Measurements from ENCODE around the gene ASAP2. TPM values are rescaled to one million over a fixed set of nuclear protein-coding genes. Genes with fewer than 3 reads are reported as not detected.
A peak's percentile ranks its signal among the peaks of the same experiment; 100 is the strongest.

Gene ASAP2
- total RNA-seq, 1 donor from 2014 or later, result 10.0 TPM

DNA sequence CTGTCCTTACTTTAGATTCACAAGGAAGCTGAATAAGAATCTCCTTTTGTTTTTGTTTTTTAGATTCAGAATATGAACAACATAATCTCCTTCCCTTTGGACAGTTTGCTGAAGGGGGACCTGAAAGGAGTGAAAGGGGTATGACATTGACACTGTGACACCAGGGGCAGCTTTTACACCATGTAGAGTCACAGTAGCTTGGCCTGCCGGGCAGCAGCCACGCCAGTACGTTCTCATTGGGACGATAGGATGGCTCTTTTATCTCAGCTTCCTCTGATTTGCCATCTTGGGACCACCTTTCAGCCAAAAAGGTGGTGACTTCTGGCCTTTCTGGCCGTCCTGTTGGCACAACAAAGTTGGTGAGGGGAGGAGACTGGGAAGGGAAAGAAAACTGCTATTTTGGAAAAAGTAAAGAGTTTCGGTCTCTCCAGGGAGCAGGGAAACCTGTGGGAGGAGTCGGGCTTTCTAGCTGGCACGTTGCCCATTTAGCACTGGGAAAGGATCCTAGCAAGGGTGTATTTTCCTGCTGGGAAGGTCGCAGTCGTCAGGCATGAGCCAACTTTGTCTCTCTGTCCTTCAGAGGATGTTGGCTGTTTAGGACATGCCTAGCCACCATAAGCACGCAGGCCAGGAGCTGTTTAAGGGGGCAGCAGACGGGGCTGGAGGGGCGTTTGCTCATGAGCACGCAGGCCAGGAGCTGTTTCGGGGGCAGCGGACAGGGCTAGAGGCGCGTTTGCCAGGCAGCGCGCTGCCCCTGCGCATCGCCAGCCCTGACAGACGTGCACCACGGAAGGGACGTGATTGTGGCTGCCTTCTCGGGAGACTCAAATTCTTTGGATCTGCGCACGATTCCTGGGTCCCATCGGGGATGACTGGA, 112.1 kb downstream of the ASAP2 start:
- Histone ChIP-seq H3K27ac (replicated peaks) (peak overlapping the region; percentile 83), H3K4me1 (peaks cover 26% of the 10 kb centered on the region), H3K27me3 (ENCODE audit: low read depth) (no peaks in the 10 kb centered on the region), H3K4me3 (peak overlapping the region; percentile 40), H3K9me3 (replicated peaks) (no peaks in the 10 kb centered on the region), H3K36me3 (peaks cover 8% of the 10 kb centered on the region)
- intact Hi-C loops (cut with micrococcal nuclease), result no loop called here
- peak; percentile 68 for DNase-seq
- TF ChIP-seq, protein P1, sequence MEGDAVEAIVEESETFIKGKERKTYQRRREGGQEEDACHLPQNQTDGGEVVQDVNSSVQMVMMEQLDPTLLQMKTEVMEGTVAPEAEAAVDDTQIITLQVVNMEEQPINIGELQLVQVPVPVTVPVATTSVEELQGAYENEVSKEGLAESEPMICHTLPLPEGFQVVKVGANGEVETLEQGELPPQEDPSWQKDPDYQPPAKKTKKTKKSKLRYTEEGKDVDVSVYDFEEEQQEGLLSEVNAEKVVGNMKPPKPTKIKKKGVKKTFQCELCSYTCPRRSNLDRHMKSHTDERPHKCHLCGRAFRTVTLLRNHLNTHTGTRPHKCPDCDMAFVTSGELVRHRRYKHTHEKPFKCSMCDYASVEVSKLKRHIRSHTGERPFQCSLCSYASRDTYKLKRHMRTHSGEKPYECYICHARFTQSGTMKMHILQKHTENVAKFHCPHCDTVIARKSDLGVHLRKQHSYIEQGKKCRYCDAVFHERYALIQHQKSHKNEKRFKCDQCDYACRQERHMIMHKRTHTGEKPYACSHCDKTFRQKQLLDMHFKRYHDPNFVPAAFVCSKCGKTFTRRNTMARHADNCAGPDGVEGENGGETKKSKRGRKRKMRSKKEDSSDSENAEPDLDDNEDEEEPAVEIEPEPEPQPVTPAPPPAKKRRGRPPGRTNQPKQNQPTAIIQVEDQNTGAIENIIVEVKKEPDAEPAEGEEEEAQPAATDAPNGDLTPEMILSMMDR (IDR thresholded peaks at IDR 0.05; ENCODE audit: borderline replicate concordance), result no peak

DNA sequence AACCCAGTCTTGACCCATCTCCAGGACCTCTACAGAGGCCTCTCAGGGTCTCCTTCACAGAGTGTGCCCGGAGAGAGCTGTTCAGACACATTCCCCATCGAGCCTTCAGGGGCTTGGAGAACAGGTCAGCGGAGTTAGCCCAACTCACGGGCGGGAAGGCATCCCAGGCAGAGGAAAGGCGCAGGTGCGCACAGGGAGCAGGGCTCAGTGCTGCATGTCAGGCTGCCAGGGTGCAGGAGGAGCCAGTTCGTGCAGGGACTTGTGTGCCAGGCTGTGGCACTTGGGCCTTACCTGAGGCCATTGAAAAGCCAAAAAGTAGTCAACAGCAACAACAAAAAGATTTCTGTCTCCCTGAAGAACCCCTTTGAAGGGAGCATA, 112.7 kb downstream of the ASAP2 start:
- Histone ChIP-seq H3K27me3 (ENCODE audit: low read depth) (no peaks in the 10 kb centered on the region), H3K36me3 (peaks cover 14% of the 10 kb centered on the region), H3K27ac (replicated peaks) (peak overlapping the region; percentile 83), H3K4me3 (peak overlapping the region; percentile 40), H3K4me1 (peaks cover 26% of the 10 kb centered on the region), H3K9me3 (replicated peaks) (no peaks in the 10 kb centered on the region)
- TF ChIP-seq, protein P1 (IDR thresholded peaks at IDR 0.05; ENCODE audit: borderline replicate concordance), result no peak
- intact Hi-C loops (cut with micrococcal nuclease), result no loop called here
- no peak for DNase-seq

DNA sequence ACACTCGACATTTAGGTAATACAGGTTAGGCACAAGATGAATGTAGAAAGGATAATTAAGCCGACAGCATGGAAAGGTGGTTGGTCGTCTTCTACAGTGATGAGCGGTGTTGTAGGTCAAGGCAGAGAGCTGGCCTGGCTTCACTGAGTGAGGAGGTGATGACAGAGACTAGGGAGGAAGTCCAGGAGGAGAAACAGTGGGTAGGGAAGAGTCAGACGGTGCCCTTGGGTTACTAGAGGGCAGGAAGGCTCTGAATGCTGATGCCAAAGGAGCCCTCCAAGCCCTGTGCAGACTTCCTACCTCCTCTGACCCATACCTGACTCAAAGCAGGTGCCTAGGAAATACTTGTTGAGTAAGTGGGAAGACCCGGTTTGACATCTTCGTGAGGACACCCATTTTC, 116.0 kb downstream of the ASAP2 start:
- intact Hi-C loops (cut with micrococcal nuclease), result loop anchor here (10.0 kb wide), 1 partner anchor 58 kb away; no protein-coding TSS in a partner anchor
- Histone ChIP-seq H3K27ac (replicated peaks) (no peak overlapping the region), H3K27me3 (ENCODE audit: low read depth) (no peaks in the 10 kb centered on the region), H3K4me1 (peaks cover 35% of the 10 kb centered on the region), H3K4me3 (no peak overlapping the region), H3K9me3 (replicated peaks) (no peaks in the 10 kb centered on the region), H3K36me3 (peaks cover 17% of the 10 kb centered on the region)
- DNase-seq, result no peak
- TF ChIP-seq, protein P1 (IDR thresholded peaks at IDR 0.05; ENCODE audit: borderline replicate concordance), result no peak

DNA sequence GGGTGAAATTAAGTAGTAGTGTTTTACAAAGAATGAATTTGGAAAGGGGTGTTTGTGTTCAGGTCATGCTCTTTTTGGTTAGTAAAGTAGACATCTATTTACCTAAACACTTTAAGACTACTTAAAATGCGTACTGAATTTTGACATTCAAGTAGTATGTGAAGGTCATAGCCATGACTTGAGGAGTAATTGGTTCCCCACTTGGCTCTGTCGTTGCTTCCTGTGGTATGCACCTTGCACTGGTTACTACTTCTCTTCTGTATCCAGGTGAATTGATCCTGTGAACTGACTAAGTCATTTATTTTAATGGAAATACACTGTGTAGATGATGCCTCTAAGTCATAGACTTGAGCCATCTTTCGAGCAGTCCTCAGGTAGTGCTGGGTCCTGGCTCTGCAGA, 118.8 kb downstream of the ASAP2 start:
- peaks cover 39% of the 10 kb centered on the region for H3K4me1 ChIP-seq
- intact Hi-C loops (cut with micrococcal nuclease), result loop anchor here (10.0 kb wide), 1 partner anchor 61 kb away; no protein-coding TSS in a partner anchor
- no peak for DNase-seq
- no peaks in the 10 kb centered on the region for H3K9me3 ChIP-seq (replicated peaks)
- TF ChIP-seq, protein P1 (IDR thresholded peaks at IDR 0.05; ENCODE audit: borderline replicate concordance), result no peak
- H3K4me3 ChIP-seq, result no peak overlapping the region
- H3K27me3 ChIP-seq (ENCODE audit: low read depth), result no peaks in the 10 kb centered on the region
- no peak overlapping the region for H3K27ac ChIP-seq (replicated peaks)
- peaks cover 17% of the 10 kb centered on the region for H3K36me3 ChIP-seq

DNA sequence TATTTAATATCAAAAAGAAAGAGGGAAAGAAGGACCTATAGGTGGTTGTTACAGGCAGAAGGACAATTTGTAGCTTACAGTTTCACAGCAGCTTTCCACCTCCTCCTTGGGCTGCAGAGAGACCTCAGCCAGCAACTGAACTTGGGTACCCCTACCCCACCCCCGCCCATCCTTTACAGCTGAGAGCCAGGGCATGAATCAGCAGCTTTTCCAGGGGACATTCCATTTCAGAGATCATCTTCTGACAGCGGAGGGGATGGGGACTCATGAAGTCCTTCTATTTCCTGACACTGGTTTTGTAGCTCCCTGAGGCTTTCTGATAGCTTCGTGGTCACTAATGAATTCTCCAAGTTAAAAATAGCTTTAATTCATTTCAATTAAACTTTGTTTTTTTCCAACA, 120.4 kb downstream of the ASAP2 start:
- H3K36me3 ChIP-seq, result peaks cover 17% of the 10 kb centered on the region
- peak overlapping the region; percentile 25 for H3K27ac ChIP-seq (replicated peaks)
- no peak overlapping the region for H3K4me3 ChIP-seq
- H3K4me1 ChIP-seq, result peaks cover 53% of the 10 kb centered on the region
- DNase-seq, result no peak
- TF ChIP-seq, protein P1 (IDR thresholded peaks at IDR 0.05; ENCODE audit: borderline replicate concordance), result no peak
- H3K9me3 ChIP-seq (replicated peaks), result no peaks in the 10 kb centered on the region
- intact Hi-C loops (cut with micrococcal nuclease), result loop anchor here (10.0 kb wide), 1 partner anchor 62 kb away; no protein-coding TSS in a partner anchor
- H3K27me3 ChIP-seq (ENCODE audit: low read depth), result no peaks in the 10 kb centered on the region
